ENCODE measurements around the gene MYH14. TPM values are rescaled to one million over a fixed set of nuclear protein-coding genes. Genes with fewer than 3 reads are reported as not detected.
"Not testable (repeated sequence)": the region's sequence is repeated elsewhere in the genome, so short reads cannot be mapped to it uniquely, and the experiment has no call there.

Gene MYH14
- total RNA-seq, 5 donors from 2014 or later (not counting 1 experiment from before 2014, with no cell fraction given) = 0.23 to 0.79 (median 0.70) TPM; not detected in 2

- Histone ChIP-seq H3K4me3 (ENCODE audit: control insufficient read depth in 1 of 2, extremely low read depth in 1 of 2, low read length in 1 of 2) (no peak overlapping the region), H3K36me3 (ENCODE audit: control insufficient read depth in 2 of 2, extremely low read depth in 1 of 2, insufficient read depth in 1 of 2, low read length in 1 of 2) (no peaks in the 10 kb centered on the region), H3K9me3 (no peaks in the 10 kb centered on the region), H3K27me3 (replicated peaks in 1 of 2; ENCODE audit: control insufficient read depth in 2 of 2, extremely low read depth in 1 of 2, insufficient read depth in 2 of 2, low read length in 1 of 2) (peaks cover 0 to 37% of the 10 kb centered on the region in 2 experiments), H3K27ac (ENCODE audit: low read length) (no peak overlapping the region), H3K4me1 (ENCODE audit: control insufficient read depth in 1 of 2, extremely low read depth in 1 of 2, insufficient read depth in 2 of 2, low read length in 2 of 2) (no peaks in the 10 kb centered on the region)
- Mint-ChIP-seq H3K4me3 (no peak overlapping the region), H3K27me3 (peaks cover 16 to 36% of the 10 kb centered on the region in 2 donors), H3K9me3 (peaks cover 3 to 9% (median 5%) of the 10 kb centered on the region in 3 donors), H3K36me3 (no peaks in the 10 kb centered on the region), H3K4me1 (no peaks in the 10 kb centered on the region), H3K27ac (no peak overlapping the region)
- POLR2A ChIA-PET = no interaction called here
- WGBS (ENCODE audit: insufficient coverage) = 75% methylated on average over 5 of the region's 7 CpGs
- DNase-seq (no peak), ATAC-seq (replicated peaks in 1 of 4) (no peak)
- CTCF ChIA-PET = no interaction called here
Observed at GRCh38 chr19:50226536-50226935, 23.1 kb downstream of the MYH14 start.

GRCh38 chr19:50228153-50228552, 24.7 kb downstream of the MYH14 start:
- peaks cover 0 to 37% of the 10 kb centered on the region in 2 experiments for H3K27me3 ChIP-seq (replicated peaks in 1 of 2; ENCODE audit: control insufficient read depth in 2 of 2, extremely low read depth in 1 of 2, insufficient read depth in 2 of 2, low read length in 1 of 2)
- H3K9me3 ChIP-seq; H3K4me3 Mint-ChIP-seq; H3K4me1 Mint-ChIP-seq; H3K9me3 Mint-ChIP-seq; H3K4me1 ChIP-seq (ENCODE audit: control insufficient read depth in 1 of 2, extremely low read depth in 1 of 2, insufficient read depth in 2 of 2, low read length in 2 of 2); H3K36me3 Mint-ChIP-seq; DNase-seq; H3K27ac ChIP-seq (ENCODE audit: low read length); ATAC-seq (replicated peaks in 1 of 4); CTCF ChIA-PET; H3K36me3 ChIP-seq (ENCODE audit: control insufficient read depth in 2 of 2, extremely low read depth in 1 of 2, insufficient read depth in 1 of 2, low read length in 1 of 2); H3K4me3 ChIP-seq (ENCODE audit: control insufficient read depth in 1 of 2, extremely low read depth in 1 of 2, low read length in 1 of 2); POLR2A ChIA-PET; H3K27ac Mint-ChIP-seq: not testable (repeated sequence)
- WGBS (ENCODE audit: insufficient coverage) = no CpG with 5 or more reads among the region's 7 CpGs
- peaks cover 10 to 24% of the 10 kb centered on the region in 2 donors for H3K27me3 Mint-ChIP-seq

DNA sequence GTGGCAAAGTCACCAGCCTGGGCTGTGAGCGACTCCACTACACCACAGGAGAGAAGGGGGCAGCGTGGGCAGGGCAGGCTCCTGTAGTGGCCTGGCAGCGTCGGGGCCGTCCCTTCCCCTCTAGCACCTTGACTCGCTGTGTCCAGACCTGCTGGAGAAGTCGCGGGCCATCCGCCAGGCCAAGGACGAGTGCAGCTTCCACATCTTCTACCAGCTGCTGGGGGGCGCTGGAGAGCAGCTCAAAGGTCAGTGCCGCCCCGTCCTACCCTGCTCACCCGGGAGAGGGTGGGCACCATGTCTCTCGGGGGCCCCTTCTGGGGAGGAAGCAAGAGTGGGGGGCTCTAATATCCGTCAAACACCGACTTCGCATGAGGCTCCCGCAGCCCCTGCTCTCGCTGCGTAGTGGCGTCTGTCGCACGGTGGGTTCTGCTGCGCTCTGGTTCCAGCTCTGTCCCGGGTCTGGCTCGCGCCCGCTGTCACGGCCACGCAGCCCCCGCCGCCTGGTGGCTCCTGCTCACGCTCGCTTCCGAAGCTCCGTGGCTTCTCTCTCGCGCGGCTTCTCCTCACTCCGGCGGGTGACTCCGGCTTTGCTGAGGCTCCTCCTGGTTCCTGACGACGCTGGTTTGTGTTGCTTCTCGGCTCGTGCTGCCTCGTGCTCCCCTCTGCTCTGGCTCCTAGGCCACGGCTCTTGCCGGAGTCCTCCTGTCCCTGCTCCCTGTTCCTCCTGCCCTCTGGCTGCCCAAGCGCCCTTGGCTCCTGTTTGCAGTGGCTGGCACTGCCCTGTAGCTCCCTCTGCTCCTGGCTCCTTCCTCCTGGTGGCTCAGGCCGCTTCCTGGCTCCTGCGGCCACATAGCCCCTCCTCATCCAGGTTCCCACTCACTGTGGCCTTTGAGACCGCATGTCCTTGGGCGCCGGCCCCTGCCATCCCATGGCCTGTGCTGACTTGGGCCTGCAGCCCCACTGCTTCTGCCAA, 27.2 kb downstream of the MYH14 start:
- peak overlapping the region in 1 of 2 donors; percentile 31 for H3K27ac Mint-ChIP-seq
- ATAC-seq (replicated peaks in 1 of 4) = no peak
- H3K36me3 ChIP-seq (ENCODE audit: control insufficient read depth in 2 of 2, extremely low read depth in 1 of 2, insufficient read depth in 1 of 2, low read length in 1 of 2) = no peaks in the 10 kb centered on the region

DNA sequence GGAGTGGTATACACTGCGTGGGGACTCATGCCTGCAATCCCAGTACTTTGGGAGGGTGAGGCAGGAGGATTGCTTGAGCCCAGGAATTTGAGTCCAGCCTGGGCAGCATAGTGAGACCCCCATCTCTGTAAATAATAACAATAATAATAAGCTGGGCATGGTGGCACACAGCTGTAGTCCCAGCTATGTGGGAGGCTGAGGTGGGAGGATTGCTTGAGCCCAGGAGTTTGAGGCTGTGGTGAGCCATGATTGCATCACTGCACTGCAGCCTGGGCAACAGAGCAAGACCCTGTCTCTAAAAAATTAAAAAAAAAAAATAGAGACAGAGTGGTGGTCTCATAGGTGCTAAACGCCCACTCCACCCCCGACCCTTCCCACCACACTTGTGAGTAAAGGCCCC, 28.0 kb downstream of the MYH14 start:
- H3K27ac ChIP-seq (ENCODE audit: low read length); H3K36me3 Mint-ChIP-seq; H3K9me3 Mint-ChIP-seq; H3K4me3 ChIP-seq (ENCODE audit: control insufficient read depth in 1 of 2, extremely low read depth in 1 of 2, low read length in 1 of 2); H3K36me3 ChIP-seq (ENCODE audit: control insufficient read depth in 2 of 2, extremely low read depth in 1 of 2, insufficient read depth in 1 of 2, low read length in 1 of 2); H3K9me3 ChIP-seq; DNase-seq; CTCF ChIA-PET; POLR2A ChIA-PET; ATAC-seq (replicated peaks in 1 of 4); H3K4me3 Mint-ChIP-seq; H3K27ac Mint-ChIP-seq; H3K4me1 Mint-ChIP-seq; H3K4me1 ChIP-seq (ENCODE audit: control insufficient read depth in 1 of 2, extremely low read depth in 1 of 2, insufficient read depth in 2 of 2, low read length in 2 of 2): not testable (repeated sequence)
- peaks cover 4 to 16% of the 10 kb centered on the region in 2 donors for H3K27me3 Mint-ChIP-seq
- H3K27me3 ChIP-seq (replicated peaks in 1 of 2; ENCODE audit: control insufficient read depth in 2 of 2, extremely low read depth in 1 of 2, insufficient read depth in 2 of 2, low read length in 1 of 2) = peaks cover 0 to 42% of the 10 kb centered on the region in 2 experiments
- WGBS (ENCODE audit: insufficient coverage) = 67% methylated on average over 1 of the region's 3 CpGs

More for the DNA sequence above, 27.2 kb downstream of the MYH14 start:
- no peaks in the 10 kb centered on the region for H3K4me1 ChIP-seq (ENCODE audit: control insufficient read depth in 1 of 2, extremely low read depth in 1 of 2, insufficient read depth in 2 of 2, low read length in 2 of 2)
- ChIA-PET CTCF (no interaction called here), POLR2A (no interaction called here)
- DNase-seq = no peak
- H3K4me3 ChIP-seq (ENCODE audit: control insufficient read depth in 1 of 2, extremely low read depth in 1 of 2, low read length in 1 of 2) = no peak overlapping the region
- H3K9me3 ChIP-seq = no peaks in the 10 kb centered on the region
- H3K36me3 Mint-ChIP-seq = no peaks in the 10 kb centered on the region
- peaks cover 4 to 16% of the 10 kb centered on the region in 2 donors for H3K27me3 Mint-ChIP-seq
- H3K27ac ChIP-seq (ENCODE audit: low read length) = no peak overlapping the region
- WGBS (ENCODE audit: insufficient coverage) = 69% methylated on average over 46 of the region's 56 CpGs
- no peaks in the 10 kb centered on the region for H3K9me3 Mint-ChIP-seq
- H3K4me1 Mint-ChIP-seq = no peaks in the 10 kb centered on the region
- H3K4me3 Mint-ChIP-seq = no peak overlapping the region
- peaks cover 0 to 36% of the 10 kb centered on the region in 2 experiments for H3K27me3 ChIP-seq (replicated peaks in 1 of 2; ENCODE audit: control insufficient read depth in 2 of 2, extremely low read depth in 1 of 2, insufficient read depth in 2 of 2, low read length in 1 of 2)

GRCh38 chr19:50231821-50232220, 28.4 kb downstream of the MYH14 start:
- Mint-ChIP-seq H3K4me1 (no peaks in the 10 kb centered on the region), H3K4me3 (no peak overlapping the region), H3K9me3 (no peaks in the 10 kb centered on the region), H3K27ac (no peak overlapping the region), H3K36me3 (no peaks in the 10 kb centered on the region), H3K27me3 (peaks cover 6 to 16% of the 10 kb centered on the region in 2 donors)
- Histone ChIP-seq H3K27me3 (replicated peaks in 1 of 2; ENCODE audit: control insufficient read depth in 2 of 2, extremely low read depth in 1 of 2, insufficient read depth in 2 of 2, low read length in 1 of 2) (peaks cover 0 to 44% of the 10 kb centered on the region in 2 experiments), H3K4me1 (ENCODE audit: control insufficient read depth in 1 of 2, extremely low read depth in 1 of 2, insufficient read depth in 2 of 2, low read length in 2 of 2) (no peaks in the 10 kb centered on the region), H3K4me3 (ENCODE audit: control insufficient read depth in 1 of 2, extremely low read depth in 1 of 2, low read length in 1 of 2) (no peak overlapping the region), H3K9me3 (no peaks in the 10 kb centered on the region), H3K36me3 (ENCODE audit: control insufficient read depth in 2 of 2, extremely low read depth in 1 of 2, insufficient read depth in 1 of 2, low read length in 1 of 2) (no peaks in the 10 kb centered on the region), H3K27ac (ENCODE audit: low read length) (no peak overlapping the region)
- no peak for ATAC-seq (replicated peaks in 1 of 4)
- CTCF ChIA-PET = no interaction called here
- WGBS (ENCODE audit: insufficient coverage) = 84% methylated on average over 14 of the region's 16 CpGs
- POLR2A ChIA-PET = no interaction called here
- DNase-seq = no peak

- Mint-ChIP-seq H3K4me1 (no peaks in the 10 kb centered on the region), H3K36me3 (no peaks in the 10 kb centered on the region), H3K27ac (no peak overlapping the region), H3K4me3 (no peak overlapping the region), H3K9me3 (no peaks in the 10 kb centered on the region), H3K27me3 (peaks cover 9 to 16% of the 10 kb centered on the region in 2 donors)
- Histone ChIP-seq H3K4me1 (ENCODE audit: control insufficient read depth in 1 of 2, extremely low read depth in 1 of 2, insufficient read depth in 2 of 2, low read length in 2 of 2) (no peaks in the 10 kb centered on the region), H3K27ac (ENCODE audit: low read length) (no peak overlapping the region), H3K4me3 (ENCODE audit: control insufficient read depth in 1 of 2, extremely low read depth in 1 of 2, low read length in 1 of 2) (no peak overlapping the region), H3K9me3 (no peaks in the 10 kb centered on the region), H3K36me3 (ENCODE audit: control insufficient read depth in 2 of 2, extremely low read depth in 1 of 2, insufficient read depth in 1 of 2, low read length in 1 of 2) (no peaks in the 10 kb centered on the region), H3K27me3 (replicated peaks in 1 of 2; ENCODE audit: control insufficient read depth in 2 of 2, extremely low read depth in 1 of 2, insufficient read depth in 2 of 2, low read length in 1 of 2) (peaks cover 0 to 42% of the 10 kb centered on the region in 2 experiments)
- ChIA-PET POLR2A (no interaction called here), CTCF (no interaction called here)
- ATAC-seq (replicated peaks in 1 of 4) (no peak), DNase-seq (no peak)
- 40% methylated on average over 3 of the region's 3 CpGs for WGBS (ENCODE audit: insufficient coverage)
Observed at GRCh38 chr19:50232600-50232999, 29.2 kb downstream of the MYH14 start.

All from T-cell (primary cell).